NCI-H146 (cell line): ENCODE results near the gene STAT4.

Source experiments
- DNase-seq: peaks from one replicate; lab custom pipeline; 2025; lab: John Stamatoyannopoulos, UW

The STAT4 gene

GRCh38 chr2:191041418-191042161 lies 109.2 kb downstream of the STAT4 start:
- DNase-seq: no peak

GRCh38 chr2:191039616-191040015 lies 111.2 kb downstream of the STAT4 start:
- no peak for DNase-seq

GRCh38 chr2:191038741-191039140 lies 112.1 kb downstream of the STAT4 start:
- DNase-seq: no peak

GRCh38 chr2:191038241-191038725 lies 112.5 kb downstream of the STAT4 start:
- DNase-seq: no peak

GRCh38 chr2:191037351-191037750 lies 113.4 kb downstream of the STAT4 start:
- DNase-seq: no peak

GRCh38 chr2:191036363-191036762 lies 114.4 kb downstream of the STAT4 start:
- no peak for DNase-seq

GRCh38 chr2:191032588-191033429 lies 118.0 kb downstream of the STAT4 start:
- no peak for DNase-seq

GRCh38 chr2:191031256-191031655 lies 119.5 kb downstream of the STAT4 start:
- no peak for DNase-seq

GRCh38 chr2:191030521-191031154 lies 120.2 kb downstream of the STAT4 start:
- peak; percentile 44 for DNase-seq

- no peak for DNase-seq
These were observed 121.4 kb downstream of the STAT4 start for GRCh38 chr2:191029280-191029950.

- no peak for DNase-seq
These were observed 124.4 kb downstream of the STAT4 start for GRCh38 chr2:191026377-191026776.

- DNase-seq: no peak
These were observed 125.7 kb downstream of the STAT4 start for GRCh38 chr2:191025135-191025534.

GRCh38 chr2:191023235-191023679 lies 127.5 kb downstream of the STAT4 start:
- no peak for DNase-seq

- no peak for DNase-seq
These were observed 129.9 kb downstream of the STAT4 start for GRCh38 chr2:191020742-191021381.

- peak; percentile 91 for DNase-seq
These were observed 130.5 kb downstream of the STAT4 start for GRCh38 chr2:191020221-191020741.

- DNase-seq: no peak
These were observed 131.4 kb downstream of the STAT4 start for GRCh38 chr2:191019376-191019775.

GRCh38 chr2:191018643-191019119 lies 132.1 kb downstream of the STAT4 start:
- DNase-seq: no peak

- DNase-seq: no peak
These were observed 132.7 kb downstream of the STAT4 start for GRCh38 chr2:191018048-191018447.

- DNase-seq: no peak
These were observed 135.0 kb downstream of the STAT4 start for GRCh38 chr2:191015831-191016230.

- no peak for DNase-seq
These were observed 135.6 kb downstream of the STAT4 start for GRCh38 chr2:191015239-191015638.

GRCh38 chr2:191014653-191015020 lies 136.2 kb downstream of the STAT4 start:
- DNase-seq: peak; percentile 18
